GM19239 (cell line): ENCODE measurements around the gene USP48.
A peak's percentile ranks its signal among the peaks of the same experiment; 100 is the strongest.
"Not testable (repeated sequence)": the region's sequence is repeated elsewhere in the genome, so short reads cannot be mapped to it uniquely, and the experiment has no call there.

ENCODE experiments used
- DNase-seq: peaks from one replicate; pipeline ENCODE4 v3.0.0; 2011; ENCODE audit warnings: low spot score; ENCODE audit not compliant: insufficient read length
- FAIRE-seq: peaks from 2 replicates; lab custom pipeline; 2011; peaks lifted over from hg19 to GRCh38; lab: Jason Lieb, UNC

Gene USP48

DNA sequence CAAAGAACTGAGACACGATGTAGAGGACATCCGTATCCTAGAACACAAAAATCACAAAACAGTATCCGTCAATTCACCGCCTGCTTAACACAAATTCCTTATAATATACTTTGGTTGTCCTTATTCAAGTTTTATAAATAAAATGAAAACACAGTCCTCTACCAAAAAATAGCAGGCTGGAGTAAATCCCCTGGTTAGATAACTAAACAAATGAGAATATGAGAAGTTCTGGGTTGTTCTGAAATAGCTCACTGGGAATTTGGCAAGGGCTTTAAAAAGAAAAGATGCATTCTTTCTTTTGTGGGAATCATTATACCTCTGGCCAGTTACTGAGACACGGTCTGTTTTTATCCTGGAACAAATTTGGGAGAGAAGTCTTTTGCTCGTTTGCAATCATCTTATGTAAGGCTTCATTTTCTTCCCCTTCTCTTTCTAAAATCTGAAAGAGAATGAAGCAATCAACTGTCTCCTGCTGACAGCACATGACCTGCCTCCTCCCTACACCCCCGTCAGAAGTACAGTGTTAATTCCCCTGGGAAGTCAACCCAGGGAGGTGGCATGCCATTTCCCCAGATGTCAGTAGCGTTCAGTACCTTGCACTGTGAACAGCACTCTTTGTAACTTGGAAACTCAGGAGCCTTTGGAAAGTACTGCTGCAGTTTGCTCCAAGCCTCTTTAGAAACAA, 76.7 kb downstream of the USP48 start:
- no peak for DNase-seq
- no peak for FAIRE-seq

DNA sequence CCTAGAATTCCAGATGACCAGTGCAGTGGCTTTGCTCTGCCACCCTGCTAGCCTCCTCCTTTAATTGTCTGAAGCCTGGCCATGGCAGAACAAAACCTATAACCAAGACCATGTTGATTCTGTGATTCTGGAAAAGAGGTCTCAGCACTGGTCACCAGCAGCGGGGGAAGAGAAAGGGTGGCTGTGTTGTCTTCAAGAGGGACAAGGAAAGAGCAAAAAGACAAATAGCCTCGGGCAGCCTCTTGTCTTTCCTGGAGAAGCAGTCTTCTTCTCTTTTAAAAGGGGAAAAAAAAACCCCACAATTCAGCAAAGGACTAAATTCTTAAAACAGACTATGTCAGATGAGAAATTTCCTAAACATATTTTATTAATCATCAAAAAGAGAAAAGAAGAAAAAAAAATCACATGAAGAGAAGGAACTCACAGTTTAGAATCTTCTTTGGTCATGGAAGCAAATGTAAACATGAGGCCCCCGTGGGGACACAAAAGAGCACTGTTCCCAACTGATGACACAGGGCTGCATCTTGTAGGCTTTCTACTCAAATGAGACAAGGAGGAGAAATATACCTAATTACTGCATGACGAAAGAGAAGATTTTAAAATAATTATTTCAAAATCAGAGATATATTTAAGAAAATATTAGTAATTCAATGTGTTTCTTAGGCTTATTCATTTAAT, 77.5 kb downstream of the USP48 start:
- FAIRE-seq (no peak), DNase-seq (no peak)

DNA sequence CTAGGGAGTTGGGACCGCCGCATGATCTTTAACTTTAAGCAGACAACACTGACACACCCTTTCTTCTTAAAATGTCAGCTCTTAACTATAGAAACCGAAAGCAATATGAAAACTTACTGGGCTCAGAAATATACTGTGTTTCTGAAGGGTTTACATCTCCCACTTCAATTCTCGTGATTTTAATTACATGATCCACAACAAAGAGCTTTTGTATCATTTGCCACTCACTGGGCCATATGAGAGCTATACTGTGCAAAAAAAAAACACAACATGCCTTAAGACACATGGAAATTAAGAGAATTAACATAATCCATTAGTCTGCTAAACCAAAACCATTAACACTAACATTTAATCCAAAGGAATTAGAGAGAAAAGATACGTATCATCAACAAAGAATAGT, 78.8 kb downstream of the USP48 start:
- DNase-seq = no peak
- no peak for FAIRE-seq

DNA sequence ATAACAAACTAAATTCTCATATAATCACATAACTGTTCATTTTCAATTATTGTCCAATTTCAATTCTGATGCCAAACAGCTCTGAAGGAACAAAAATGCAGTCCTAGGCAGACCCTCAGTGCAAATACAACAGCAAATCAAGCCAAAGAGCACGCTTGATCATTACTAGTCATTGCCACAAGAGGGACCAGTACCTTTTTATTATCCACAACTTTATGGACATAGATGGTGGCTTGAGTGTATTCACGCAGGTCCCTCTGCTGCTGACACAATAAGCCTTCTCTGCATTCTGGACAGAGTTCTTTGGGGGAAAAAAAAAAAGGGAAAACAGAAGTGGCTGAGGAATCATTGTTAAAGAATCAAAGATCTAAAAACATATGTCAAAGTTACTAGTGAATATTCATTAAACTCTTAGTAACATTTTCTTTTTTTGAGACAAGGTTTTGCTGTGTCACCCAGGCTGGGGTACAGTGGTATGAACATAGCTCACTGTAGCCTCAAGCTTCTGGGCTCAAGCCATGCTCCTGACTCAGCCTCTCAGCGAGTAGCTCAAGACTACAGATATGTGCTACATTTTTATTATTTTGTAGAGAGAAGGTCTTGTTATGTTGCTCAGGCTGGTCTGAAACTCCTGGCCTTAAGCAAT, 79.5 kb downstream of the USP48 start:
- DNase-seq = no peak

DNA sequence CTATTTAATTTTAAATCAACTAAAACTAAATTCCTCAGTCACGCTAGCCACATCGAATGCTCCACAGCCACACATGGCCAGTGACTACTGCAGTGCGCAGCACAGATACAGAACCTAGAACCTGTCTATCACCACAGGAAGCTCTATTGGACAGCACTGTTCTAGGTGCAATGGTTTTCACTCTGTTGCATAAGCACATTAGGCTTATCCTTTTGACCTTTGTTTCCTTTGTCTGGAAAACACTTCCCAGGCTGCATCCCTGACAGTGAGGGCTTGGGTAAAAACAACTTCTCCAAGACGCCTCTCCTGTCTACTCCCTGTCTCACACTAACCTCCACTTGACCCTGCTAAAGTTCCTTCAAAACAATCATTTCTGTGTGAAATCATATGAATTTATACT, 80.2 kb downstream of the USP48 start:
- no peak for FAIRE-seq
- DNase-seq = no peak

More for the DNA sequence above, 79.5 kb downstream of the USP48 start:
- peak; percentile 40 for FAIRE-seq

DNA sequence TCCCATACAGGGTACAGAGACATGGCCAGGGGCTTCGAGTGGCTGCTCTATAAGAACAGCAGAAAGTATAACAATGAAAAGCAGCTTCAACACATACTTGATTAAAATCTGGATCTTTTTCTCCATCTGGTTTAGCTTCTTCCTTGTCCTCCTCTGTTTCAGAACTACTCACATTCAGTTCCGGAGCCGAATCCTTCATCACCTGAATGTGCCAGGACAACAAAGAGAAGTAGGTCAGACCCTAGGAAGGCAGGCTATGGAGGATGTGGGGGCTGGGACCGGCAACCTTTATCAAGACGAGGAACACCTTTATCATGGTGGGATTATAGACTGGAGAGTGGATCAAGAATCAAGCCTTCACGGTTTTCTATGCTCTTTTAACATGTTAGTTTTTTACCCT, 81.5 kb downstream of the USP48 start:
- DNase-seq = no peak
- no peak for FAIRE-seq

DNA sequence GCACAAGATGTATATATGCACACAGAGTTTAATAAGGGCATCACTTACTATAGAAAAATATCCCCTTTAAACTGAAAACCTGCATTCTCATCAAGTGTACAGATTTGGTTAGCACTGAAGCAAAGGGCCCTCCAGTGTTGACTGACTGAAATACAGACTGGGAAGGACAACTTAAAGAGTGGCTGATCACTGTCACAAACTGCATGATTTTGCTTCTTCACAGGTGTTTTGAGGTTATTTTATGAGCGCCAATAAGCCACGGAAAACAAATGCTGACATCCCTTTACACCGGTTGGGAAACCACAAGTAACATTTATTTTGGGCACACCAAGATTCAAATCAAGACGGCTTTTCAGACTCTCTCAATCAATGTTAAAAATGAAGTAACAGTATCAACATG, 82.9 kb downstream of the USP48 start:
- no peak for FAIRE-seq
- no peak for DNase-seq

DNA sequence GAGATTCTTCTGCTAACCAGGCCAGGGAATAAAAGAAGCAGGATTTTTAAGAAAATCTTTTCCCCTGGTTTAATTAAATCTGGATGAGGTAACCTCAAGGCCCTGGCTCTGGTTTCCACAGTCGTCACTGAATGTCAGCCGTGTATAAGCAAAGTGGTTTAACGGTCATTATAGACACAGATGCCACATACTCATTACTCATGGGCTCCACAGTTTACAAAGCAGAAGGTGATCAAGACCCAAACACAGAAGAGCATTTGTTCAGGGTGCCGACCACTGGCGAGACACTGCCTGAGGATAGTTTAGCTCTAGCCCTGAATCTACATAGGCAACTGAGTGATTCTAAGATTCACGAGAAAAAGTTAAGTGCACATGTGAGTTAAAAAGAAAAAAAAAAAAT, 86.0 kb downstream of the USP48 start:
- FAIRE-seq (no peak), DNase-seq (no peak)

DNA sequence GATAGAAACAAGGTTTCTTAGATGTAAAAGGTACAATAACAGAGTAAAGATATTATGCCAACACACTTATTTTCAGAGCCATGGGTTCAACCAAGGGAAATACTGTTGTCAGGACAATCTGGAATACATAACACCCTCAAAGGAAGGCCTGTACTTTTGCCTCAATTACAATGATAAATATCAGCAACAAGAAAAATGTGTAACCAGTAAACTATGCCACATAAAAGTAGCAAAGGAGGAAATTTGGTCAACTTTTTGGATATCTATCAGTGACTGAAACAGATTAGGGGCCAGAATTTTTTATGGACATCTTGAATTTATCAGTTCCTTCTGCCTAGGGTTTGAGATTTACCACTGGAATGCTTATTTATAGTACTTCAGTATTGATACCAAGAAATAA, 89.2 kb downstream of the USP48 start:
- no peak for DNase-seq
- no peak for FAIRE-seq

DNA sequence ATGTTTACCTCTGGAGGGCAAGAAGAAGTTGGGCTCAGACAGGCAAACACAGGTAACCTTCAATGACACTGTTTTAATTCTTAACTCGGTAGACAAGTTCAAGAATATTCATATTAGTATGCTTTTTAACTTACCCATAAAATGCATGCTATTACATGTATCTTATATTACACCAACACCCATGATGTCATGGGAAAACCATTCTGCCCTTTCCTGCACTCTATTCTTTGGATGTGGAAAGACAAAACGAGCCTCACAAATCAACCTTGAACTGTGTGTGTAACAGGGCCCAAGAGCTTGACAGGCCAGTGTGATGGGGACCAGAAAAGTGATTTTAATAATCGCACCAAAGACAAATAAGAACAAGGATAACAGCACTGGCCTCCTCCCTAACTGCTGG, 91.2 kb downstream of the USP48 start:
- FAIRE-seq (no peak), DNase-seq (no peak)

DNA sequence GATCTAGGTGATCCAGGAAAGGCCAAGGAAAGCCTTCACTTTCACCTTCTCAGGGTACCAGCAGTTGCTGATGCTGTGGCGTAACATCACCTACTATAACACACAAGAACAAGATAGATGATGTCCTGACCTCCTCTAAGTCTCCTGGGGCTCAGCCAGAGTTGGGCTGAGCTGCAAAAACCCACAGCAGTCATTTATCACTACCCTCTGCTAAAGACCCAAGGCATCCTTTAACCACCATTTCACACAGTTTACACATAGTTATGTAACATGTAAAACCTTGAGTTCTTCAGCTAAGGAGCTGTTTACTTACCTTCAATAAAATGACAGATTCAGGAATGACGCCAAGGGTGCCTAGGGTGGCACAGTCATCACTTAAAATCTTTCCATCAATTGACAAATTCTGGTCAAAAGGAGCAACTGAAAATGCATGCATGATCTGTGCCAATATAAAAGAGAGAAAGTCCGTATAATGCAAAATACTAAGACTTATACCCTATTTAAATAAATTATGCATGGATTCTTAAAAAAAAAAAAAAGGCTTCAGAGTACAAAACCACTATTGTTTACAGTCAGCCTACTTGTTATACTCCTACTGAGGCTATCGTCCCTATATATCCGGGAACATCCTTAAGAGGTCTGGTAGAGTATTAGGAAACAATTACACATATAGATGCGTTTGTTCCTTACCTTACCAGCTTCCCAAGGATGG, 93.1 kb downstream of the USP48 start:
- DNase-seq (no peak), FAIRE-seq (no peak)

DNA sequence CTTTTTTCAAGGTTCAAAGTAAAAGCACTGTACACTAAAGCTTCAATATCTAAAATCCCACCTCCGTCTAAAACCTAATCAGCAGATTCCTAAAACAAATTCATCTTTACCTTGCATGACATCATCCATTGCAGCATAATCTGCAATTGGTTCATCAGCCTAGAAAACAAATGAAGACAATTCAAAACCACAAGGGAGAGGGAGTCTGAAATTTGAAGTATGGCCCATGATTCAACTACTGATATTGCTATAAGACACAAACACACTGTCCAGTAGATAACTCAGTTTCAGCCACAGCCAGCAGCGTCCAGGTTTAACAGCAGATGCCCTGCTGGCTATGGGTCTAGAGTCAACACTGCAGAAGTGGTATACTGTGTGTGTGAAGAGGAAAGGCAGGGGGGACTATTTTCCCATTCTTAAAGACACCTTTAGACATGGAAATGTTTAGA, 95.8 kb downstream of the USP48 start:
- DNase-seq = no peak
- FAIRE-seq = no peak

DNA sequence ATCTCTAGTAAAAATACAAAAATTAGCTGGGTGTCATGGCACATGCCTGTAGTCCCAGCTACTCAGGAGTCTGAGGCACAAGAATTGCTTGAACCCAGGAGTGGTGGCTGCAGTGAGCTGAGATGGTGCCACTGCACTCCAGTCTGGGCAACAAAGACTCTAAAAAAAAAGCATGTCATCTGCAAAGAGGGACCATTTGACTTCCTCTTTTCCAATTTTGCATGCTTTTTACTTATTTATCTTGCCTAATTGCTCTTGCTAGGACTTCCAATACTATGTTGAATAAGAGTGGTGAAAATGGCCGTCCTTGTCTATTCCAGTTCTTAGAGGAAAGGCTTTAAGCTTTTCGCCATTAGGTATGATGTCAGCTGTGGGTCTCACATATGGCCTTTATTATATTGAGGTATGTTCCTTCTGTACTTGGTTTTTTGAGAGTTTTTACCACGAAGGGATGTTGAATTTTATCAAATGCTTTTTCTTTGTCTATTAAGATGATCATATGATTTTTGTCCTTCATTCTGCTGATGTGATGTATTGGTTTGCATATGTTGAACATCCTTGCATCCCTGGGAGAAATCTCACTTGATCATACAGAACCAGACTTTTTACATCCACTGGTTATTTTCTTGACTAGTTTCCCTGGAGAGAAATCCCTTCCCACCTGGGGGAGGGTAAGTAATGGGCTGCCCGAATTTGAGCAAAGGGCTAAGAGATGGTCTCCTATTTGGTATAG, 96.8 kb downstream of the USP48 start:
- FAIRE-seq = no peak
- DNase-seq = no peak

DNA sequence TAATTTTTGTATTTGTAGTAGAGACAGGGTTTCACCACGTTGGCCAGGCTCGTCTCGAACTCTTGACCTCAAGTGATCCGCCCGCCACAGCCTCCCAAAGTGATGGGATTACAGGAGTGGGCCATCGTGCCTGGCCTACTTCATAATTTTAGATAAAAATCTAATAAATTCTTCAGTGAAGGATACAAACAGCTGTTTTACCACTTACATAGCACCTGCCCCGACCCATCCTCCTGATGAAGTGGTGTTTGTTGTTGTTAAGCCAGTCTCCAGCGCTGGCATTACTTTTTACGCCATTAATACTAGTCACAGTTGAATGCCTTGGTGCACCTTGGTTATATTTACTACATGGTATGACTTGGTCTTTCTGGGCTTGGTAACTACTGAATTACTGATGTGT, 101.5 kb downstream of the USP48 start:
- FAIRE-seq (no peak), DNase-seq (no peak)

DNA sequence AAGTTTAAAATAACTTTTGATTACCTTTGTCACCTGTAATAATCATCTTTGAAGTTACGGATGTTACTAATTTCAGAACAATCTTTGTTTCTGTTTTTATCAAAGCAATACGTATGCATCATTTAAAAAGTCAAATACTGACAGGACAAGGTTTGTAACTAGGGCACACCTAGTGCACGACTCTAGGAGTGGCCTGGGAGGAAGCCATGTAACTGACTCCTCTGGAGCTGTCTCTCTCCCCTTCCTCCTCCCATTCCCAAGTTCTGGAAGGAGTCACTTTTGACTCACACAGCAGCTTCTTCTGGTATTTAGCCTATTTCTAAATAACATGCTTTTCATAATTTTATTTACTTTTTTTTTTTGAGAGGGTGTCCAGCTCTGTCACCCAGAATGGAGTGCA, 102.0 kb downstream of the USP48 start:
- DNase-seq (no peak), FAIRE-seq (peak; percentile 33)

DNA sequence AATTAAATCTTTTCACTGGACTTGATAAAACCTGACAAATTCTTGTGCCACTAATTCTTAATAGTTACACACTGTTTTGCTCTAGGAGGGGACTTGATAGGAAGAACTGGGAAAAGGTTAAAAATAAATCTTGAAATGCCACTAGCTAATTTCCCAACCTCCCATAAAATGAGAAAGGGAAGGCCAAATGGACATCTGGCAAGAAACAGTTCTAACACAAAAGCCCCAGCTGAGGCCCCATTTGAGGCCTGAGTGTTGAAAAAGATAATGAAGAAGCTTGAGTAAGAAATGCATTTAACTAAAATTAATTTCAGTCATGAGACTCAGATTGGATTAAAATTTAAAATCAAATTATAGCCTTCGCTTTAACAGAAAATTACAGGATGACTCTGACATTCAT, 102.6 kb downstream of the USP48 start:
- DNase-seq (no peak), FAIRE-seq (no peak)

DNA sequence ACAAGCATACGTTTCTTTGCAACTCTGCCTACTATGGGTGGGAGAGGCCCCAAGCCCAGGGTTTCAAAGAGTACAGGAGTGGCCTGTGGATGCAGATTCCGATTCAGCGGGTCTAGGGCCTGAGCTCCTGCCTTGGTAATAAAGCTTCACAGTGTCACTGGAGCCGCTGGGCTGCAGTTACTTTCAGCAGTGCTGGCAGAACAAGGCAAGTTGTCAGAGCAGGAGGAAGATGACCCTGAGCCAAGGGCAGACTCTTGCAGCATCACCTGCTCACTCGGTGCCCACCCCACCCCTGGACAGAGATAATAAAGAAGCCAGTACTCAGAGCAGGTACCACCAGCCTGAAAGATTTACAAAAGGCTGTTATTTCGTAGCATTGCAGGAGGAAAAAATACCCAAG, 105.8 kb downstream of the USP48 start:
- FAIRE-seq = no peak
- no peak for DNase-seq

DNA sequence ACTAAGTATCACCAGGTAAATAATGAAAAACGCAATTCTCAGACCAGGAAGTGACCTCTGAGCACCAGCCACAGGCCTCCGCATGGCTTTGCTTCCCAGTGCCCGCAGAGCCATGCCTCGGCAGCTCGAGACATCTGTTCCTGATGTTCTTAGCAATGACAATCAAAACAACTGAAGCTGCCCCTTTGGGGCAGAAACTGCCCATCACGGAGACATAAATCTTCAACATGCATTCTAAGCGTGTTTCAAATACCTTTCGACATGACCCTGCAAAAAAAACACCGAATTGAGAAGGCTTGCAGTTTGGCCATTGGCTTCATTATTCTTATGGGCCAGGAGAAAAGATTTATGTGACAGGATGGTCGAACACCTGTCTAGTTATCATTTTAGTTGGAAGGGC, 108.0 kb downstream of the USP48 start:
- FAIRE-seq (no peak), DNase-seq (no peak)

DNA sequence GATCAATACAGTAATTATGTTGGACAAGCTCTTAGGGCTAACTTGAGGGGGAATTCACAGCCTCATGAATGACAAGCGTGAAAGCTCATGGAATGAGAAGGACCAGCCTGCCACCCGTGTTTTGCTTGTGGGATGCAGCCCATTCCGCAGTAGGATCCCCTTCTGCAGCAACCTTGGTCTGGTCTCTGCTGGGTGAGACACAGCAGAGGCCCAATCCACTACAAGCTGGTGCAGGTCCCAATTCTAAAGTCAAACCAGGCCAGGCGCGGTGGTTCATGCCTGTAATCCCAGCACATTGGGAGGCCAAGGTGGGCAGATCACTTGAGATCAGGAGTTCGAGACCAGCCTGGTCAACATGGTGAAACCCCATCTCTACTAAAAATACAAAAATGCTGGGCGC, 109.1 kb downstream of the USP48 start:
- DNase-seq, FAIRE-seq: not testable (repeated sequence)

DNA sequence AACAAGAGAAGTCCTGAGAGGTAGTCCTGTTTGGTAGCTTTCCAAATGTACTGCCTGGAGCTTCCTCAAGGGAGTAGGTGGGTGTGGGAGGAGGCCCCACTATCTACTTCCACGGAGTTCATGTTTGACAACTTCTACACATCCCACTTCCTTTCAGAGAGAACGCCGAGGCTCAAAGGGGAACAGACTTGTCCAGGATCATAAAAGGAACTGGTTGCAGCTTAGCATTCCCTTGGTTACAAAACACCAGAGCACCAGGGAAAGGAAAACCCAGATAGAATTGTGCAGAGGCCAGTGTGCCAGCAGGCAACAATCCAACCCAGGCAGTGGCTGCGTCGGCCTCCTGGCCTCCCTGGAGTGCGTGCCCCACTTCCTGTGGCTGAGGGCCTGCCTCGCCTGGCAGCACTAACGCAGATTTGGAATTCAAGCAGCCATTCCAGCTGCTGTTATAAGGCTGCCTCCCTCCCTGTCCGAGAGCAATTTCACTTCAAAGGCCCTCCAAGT, 109.6 kb downstream of the USP48 start:
- DNase-seq (no peak), FAIRE-seq (no peak)
